Islet of Langerhans (tissue), 1 donor: ENCODE measurements around the gene RBBP8NL.

Experiments used
- FAIRE-seq: peaks from one replicate; lab custom pipeline; 2011; peaks lifted over from hg19 to GRCh38; lab: Jason Lieb, UNC

RBBP8NL gene

GRCh38 chr20:62372042-62372993 is 55.0 kb downstream of the RBBP8NL start:
- no peak for FAIRE-seq

- no peak for FAIRE-seq
Observed at GRCh38 chr20:62371588-62372041, 55.7 kb downstream of the RBBP8NL start.

GRCh38 chr20:62370807-62371587 is 56.3 kb downstream of the RBBP8NL start:
- no peak for FAIRE-seq

- FAIRE-seq = no peak
Observed at GRCh38 chr20:62370115-62370806, 57.1 kb downstream of the RBBP8NL start.

GRCh38 chr20:62369815-62370114 is 57.6 kb downstream of the RBBP8NL start:
- FAIRE-seq = no peak

GRCh38 chr20:62368976-62369814 is 58.1 kb downstream of the RBBP8NL start:
- FAIRE-seq = no peak

- FAIRE-seq = no peak
Observed at GRCh38 chr20:62368392-62368975, 58.9 kb downstream of the RBBP8NL start.

- no peak for FAIRE-seq
Observed at GRCh38 chr20:62367633-62368391, 59.5 kb downstream of the RBBP8NL start.

GRCh38 chr20:62367136-62367632 is 60.2 kb downstream of the RBBP8NL start, which contains the start of gene LAMA5:
TSS of gene LAMA5 (minus strand) at chr20:62367312. CDS start at chr20:62367245, 67 bp downstream.
- FAIRE-seq = no peak

- no peak for FAIRE-seq
Observed at GRCh38 chr20:62366370-62367135, 60.8 kb downstream of the RBBP8NL start.

- no peak for FAIRE-seq
Observed at GRCh38 chr20:62365814-62366369, 61.4 kb downstream of the RBBP8NL start.

GRCh38 chr20:62364911-62365736 is 62.2 kb downstream of the RBBP8NL start:
- no peak for FAIRE-seq

GRCh38 chr20:62363920-62364851 is 63.2 kb downstream of the RBBP8NL start:
- no peak for FAIRE-seq

GRCh38 chr20:62362991-62363919 is 64.1 kb downstream of the RBBP8NL start:
- FAIRE-seq = no peak

GRCh38 chr20:62362590-62362940 is 64.8 kb downstream of the RBBP8NL start:
- no peak for FAIRE-seq
